ENCODE results near the gene ELL2.
"Not testable (repeated sequence)": the region's sequence is repeated elsewhere in the genome, so short reads cannot be mapped to it uniquely, and the experiment has no call there.

The ELL2 gene

GRCh38 chr5:95856501-95856981 lies 105.1 kb downstream of the ELL2 start:
- DNase-seq, result no peak

DNA sequence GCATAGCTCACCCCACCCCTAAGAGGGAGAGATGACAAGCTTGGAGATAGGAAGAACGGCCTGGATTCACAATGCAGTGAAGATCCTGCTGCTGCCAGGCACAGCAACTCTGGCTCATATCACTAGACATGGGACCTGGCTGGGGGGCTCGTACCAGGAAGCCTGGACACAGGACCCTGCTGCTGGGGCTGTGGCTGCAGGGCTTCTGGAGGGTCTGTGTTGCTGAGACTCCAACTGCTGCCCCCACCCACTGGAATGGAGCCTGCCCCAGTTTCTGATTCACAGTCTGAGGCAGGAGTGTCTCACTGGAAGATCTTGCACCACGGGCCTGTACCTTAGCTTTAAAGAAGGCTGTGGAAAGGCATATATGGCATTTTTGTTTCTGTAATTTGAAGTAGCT lies 108.2 kb downstream of the ELL2 start:
- no peak for DNase-seq

- DNase-seq, result no peak
These were observed 109.1 kb downstream of the ELL2 start for GRCh38 chr5:95852567-95852966.

GRCh38 chr5:95851141-95851540 lies 110.5 kb downstream of the ELL2 start:
- not testable (repeated sequence) for DNase-seq

- DNase-seq, result no peak
These were observed 111.2 kb downstream of the ELL2 start for GRCh38 chr5:95850391-95850894.

DNA sequence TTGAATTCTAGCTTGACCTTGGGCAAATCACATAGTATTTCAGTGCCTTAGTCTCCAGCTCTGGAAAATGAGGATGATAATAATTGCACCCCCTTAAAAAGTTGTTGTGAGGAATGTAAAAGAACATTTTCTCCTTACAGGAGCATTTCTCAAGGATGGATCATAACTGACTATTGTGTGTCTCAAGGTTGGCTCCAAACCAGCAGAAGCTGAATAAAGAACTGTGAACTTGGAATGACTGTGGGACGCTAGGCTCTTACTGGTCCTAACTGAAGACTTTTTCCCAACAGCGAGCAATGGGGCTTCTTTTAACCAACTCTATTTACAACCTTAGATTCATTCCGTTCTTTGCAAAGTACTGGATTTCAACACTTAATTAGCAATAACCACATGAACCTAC lies 113.0 kb downstream of the ELL2 start:
- DNase-seq, result peak; percentile 79

- no peak for DNase-seq
These were observed 114.4 kb downstream of the ELL2 start for GRCh38 chr5:95847261-95847592.

- peak; percentile 77 for DNase-seq
These were observed 114.9 kb downstream of the ELL2 start for GRCh38 chr5:95846554-95847260.

DNA sequence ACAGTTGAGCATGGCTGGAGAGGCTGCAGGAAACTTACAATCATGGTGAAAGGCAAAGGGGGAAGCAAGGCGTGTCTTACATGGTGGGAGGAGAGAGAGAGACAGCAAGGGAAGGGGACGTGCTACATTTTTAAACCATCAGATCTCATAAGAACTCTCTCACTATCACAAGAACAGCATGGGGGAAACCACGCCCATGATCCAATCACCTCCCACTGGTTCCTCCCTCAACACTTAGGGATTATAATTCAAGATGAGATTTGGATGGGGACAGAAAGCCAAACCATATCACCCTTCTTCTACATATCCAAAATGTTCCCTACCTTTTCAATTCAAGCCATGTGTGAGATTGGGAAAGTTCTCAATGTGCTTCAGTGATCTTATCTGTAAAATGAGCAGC lies 116.3 kb downstream of the ELL2 start:
- no peak for DNase-seq

DNA sequence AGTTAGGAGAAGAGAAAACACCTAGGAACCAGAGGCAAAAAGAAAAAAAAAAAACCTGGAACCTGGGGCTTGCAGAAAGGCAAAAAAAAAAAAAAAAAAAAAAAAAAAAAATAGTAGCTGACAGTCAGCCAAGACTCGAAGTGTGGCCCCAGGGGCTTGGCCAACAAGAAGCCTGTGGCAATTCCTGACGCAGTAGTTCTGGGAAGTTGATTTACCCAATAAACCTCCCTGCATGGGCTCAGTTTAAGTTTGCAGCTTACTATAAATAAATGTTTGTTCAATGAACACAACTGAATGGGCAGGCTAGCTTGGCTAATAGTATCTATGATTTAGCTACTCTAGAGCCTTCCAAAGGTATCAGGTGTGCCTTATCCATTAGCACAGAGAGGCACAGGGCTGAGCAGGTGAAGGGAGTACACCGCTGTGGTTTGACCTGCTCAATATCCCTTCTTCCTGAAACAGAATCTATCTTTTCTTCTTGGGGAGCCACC lies 117.9 kb downstream of the ELL2 start:
- no peak for DNase-seq

DNA sequence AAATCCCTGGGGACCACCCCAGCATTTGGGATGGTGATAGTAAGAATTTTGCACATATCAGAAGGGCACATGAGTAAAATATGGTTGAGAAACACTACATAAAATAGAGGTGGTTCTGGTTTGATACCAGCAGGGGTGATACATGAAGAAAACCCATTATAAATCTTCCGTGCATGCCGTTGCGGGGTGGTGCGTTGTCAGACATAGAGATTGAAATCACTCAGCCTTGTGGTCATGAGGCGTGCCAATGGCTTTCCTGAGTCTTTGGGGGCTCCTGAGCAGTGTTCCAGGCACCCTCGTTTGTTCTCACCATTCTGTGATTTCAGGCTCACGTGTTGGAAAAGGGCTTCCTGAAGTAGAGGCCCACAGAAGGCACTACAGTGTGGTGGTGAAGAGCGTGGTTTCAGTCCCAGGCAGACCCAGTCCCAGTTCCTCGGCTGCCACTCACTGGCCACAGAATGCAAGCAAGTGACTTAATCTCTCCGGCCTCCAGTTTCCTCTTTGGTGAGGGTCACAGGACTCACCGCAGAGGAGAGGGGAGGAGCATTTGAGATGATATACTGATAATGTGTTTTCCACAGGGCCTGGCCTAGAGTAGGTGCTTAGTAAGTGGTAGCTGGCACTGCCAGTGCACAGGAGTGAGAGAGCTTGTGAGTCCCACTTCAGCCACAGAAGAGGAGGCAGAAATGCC lies 118.7 kb downstream of the ELL2 start:
- peak; percentile 51 for DNase-seq

DNA sequence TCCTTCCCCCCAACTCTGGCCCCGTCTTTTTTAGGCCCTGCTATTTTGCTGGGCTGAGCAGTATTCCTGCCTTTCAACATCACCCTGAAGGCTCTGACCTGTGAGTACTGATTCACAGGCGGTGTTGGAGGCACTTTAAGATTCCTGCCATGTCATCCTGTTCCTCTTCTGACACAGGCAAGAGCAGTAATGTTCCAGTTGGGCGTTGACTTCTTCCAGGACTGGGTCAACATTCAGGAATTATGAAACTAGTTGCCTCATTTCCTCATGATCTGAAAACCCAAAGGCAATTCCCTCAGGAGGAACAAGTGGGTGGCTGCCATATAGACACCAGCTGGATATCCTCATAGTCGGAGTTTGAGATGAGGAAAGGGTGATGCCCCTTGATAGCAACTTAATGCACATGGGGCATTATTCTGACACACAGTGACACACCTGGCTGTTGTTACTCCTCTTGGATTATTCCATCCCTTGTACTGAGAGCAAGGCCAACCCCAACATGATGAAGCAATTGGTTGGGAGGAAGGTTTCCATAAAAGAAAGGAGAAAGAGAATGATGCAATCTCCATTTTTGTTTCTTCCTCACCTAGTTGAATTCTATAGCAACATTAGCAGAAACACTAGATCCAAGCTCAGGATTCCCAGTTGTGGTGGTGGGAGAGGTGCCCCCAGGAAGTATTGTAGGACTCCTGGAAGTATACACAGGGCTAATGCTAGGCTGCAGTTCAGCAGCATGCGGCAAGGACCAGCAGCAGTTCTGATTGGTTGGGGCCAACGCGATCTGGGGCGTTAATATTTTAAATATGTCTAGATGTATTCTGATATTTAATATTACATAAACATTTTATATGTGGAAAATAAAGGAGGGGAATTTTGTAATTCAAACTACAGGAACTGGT lies 119.5 kb downstream of the ELL2 start:
- peak; percentile 94 for DNase-seq

DNA sequence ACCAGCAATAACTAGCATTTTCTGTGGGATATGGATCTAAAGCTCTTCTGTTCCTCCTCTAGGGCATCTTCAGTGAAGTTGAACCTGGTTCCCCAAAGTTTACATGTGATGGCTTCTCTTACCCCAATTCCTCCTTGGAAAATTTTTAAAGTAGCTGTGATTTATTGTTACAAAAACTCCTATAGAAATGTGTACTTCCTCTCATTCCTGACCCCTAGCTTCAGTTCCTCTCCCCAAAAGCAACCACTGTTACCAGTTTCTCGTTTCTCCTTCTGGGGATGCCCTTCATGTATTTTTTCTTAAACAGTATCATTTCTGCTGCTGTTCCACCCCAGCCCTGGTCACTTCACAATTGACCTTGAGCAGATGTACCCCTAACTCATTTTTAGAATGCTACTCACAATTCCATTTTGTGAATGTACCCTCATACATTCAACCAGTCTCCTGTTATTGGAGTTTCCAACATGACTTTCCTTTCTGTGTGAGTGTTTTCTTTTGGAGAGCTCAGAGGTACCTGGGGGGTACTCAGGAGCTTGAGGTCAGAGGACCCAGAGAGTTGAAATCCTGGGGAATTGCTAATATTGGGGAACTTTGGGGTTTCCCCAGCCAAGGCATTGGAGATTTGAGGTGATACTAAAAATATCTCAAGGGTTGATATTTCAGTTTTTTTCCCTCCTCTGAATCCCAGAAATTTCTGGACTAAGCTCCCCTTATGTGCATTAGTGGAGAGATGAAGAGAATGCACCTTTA lies 120.5 kb downstream of the ELL2 start:
- no peak for DNase-seq

DNA sequence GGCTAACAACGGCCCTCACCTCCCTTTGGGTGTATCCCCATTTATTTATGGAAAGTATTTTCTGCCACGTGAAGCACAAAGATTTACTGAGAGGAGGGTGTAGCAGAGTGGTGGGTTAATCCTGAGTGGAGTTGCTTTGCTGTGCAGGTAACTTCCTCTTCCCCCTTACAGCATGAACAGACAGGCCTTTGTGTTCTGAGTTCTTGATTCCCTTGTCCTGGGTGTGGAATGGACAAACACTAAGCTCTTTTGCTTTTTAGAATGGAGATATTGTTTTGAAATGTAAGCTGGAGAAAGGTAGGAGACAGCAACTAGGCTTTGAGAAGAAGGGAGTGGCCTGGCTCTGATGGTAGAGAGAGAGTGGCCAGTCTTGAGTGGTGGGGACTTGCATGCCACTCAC lies 122.0 kb downstream of the ELL2 start:
- no peak for DNase-seq

DNA sequence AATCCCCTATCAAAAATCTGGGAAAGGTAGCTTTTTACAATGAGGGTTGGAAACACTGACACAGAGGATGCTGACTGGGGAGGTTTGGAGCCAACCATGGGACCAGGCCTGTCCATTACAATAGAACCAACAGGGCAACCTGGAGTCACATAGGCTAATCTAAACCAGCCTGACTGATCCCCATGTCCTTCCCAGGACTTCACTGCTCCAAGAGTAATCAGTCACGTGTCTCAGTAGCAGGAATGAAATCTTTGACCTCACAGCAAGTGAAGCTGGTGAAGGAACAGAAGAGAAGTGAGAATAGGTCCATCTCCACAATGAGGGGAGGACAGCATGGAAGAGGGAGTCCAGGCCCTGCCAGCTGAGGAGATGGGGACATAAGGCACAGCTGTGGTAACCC lies 123.1 kb downstream of the ELL2 start:
- DNase-seq, result no peak

DNA sequence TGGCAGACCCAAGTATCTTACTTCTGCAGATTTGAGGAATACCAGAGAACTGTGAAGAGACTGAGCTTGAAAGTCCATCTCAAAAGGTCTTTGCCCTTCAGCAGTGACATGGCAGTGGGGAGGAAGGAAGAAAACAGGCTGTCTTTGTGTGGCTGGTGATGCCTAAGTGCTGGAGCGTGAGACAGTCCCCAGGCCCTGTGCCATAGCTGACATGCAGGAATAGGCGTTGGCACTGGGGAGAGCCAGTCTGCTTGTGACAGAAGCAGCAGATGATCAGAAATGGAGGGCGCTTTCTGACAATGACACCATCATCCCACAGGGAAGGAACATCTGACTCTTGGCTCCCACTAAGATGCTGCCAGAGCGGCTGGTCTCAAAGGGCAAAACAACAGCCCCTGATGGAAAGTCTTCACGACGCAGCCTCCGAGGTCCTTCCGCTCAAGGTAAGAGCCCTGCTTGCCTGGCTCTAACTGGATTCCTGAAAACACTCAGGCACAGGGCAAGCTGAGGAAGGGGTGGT lies 123.6 kb downstream of the ELL2 start:
- DNase-seq, result no peak

DNA sequence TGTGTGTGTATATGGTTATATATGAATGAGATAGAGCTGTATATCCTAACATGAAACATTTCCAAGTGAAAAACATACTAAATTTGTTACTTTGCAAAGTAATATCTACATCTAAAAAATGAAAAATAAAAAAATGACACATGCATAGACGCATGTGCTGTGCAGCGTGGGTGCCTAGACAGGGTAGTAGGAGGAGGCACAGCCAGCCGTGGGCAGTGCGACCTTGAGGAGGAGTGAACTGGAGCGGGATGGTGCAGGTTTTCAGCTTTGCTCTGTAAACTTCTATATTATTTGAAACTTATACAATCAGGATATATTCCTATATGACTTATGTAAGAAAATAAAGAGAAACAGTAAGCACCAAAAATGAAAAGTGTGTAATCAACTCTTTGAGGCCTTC lies 124.2 kb downstream of the ELL2 start:
- DNase-seq, result no peak

- DNase-seq, result not testable (repeated sequence)
These were observed 124.7 kb downstream of the ELL2 start for GRCh38 chr5:95836971-95837370.

DNA sequence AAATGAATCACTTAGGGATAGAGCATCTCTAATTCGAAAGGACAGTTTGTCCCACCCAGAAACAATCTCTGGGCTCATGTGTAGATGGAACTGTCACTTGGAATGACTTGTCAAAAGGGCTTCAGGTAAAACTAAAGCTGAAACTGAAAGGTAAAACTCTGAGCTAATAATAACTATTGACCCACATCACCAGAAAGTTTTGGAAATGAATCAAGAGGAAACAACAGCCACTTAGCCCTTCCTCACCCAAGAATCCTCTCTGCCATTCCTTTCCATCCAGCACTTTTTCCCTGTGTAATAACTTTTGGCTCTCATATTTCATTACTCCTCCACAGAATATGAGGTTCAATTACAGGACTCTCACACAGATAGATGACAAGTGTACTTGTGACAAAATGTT lies 125.1 kb downstream of the ELL2 start:
- no peak for DNase-seq

DNA sequence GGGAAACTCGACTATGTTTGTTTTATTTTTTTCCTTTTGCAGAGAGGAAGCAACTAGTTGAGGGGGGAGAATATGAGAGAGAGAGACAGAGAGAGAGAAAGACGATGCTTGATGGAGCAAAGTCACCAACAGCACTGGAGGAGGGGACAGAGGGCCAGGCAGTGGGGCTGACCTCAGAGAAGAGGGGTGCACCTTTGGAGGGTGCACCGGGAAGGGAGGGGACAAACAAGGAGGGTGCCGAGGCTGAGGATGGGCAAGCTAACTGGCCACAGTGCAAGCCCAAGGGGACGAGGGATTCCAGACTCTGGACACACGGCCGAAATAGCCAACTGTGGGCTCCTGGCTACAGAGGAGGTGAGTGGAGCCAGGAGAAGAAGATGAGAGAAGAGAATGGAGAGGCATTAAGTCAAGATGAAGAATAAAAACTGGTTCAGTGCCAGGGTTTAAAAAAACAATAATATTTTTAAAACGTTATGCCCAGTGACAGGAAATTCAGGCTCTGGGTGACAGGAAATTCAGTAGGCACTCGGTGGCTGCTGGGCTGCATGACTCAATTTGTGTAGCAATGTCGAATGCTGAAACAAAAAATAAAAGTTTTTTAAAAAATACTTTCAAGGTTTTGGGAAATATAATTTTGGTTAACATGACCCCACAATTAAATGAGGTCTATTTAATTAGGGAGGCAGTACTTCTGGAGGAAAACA lies 125.8 kb downstream of the ELL2 start:
- no peak for DNase-seq
